Left ventricle myocardium inferior (tissue), 1 donor: ENCODE measurements around the gene NPM3. TPM values are rescaled to one million over a fixed set of nuclear protein-coding genes. Genes with fewer than 3 reads are reported as not detected.

Experiments
- DNase-seq: peaks from one replicate; pipeline ENCODE4 v3.0.0-alpha.2; 2020
- H3K27ac ChIP-seq: fragments of 200-600 bp; replicated peaks from 2 replicates; pipeline ENCODE4 v1.8.0; 2021
- H3K27me3 ChIP-seq: fragments of 200-600 bp; 2 replicates; pipeline ENCODE4 v1.8.0; 2021; ENCODE audit warnings: low read depth
- H3K36me3 ChIP-seq: fragments of 200-600 bp; 2 replicates; pipeline ENCODE4 v1.8.0; 2021
- H3K4me1 ChIP-seq: fragments of 200-600 bp; 2 replicates; pipeline ENCODE4 v1.8.0; 2021
- H3K4me3 ChIP-seq: fragments of 200-600 bp; 2 replicates; pipeline ENCODE4 v1.8.0; 2021; ENCODE audit warnings: mild to moderate bottlenecking, moderate library complexity
- H3K9me3 ChIP-seq: fragments of 200-600 bp; replicated peaks from 2 replicates; pipeline ENCODE4 v1.8.0; 2021
- intact Hi-C: fragments of 100-400 bp; cut with micrococcal nuclease; formaldehyde crosslinking; loops from one replicate; pipeline ENCODE4 v1.11.0; 2022
- total RNA-seq: library from RNA; stranded (reverse); fragmentation: NEBNext Ultra II Directional; extraction: Animal tissue kit (Norgen Biotek cat#: 25700); gene quantifications from one replicate; pipeline ENCODE4 v1.2.1, GENCODE V29; 2021
- TF ChIP-seq, protein P1 (sequence below): fragments of 200-600 bp; IDR thresholded peaks from 2 replicates; pipeline ENCODE4 v1.8.0; 2021; ENCODE audit warnings: antibody characterized with exemption, mild to moderate bottlenecking, borderline replicate concordance
- donor health status: DM: no; HTN: yes; CAD: no; lungs with severe emphysema.

The NPM3 gene
- total RNA-seq, 1 donor from 2014 or later, result 7.9 TPM

GRCh38 chr10:101761226-101761625 is 22.0 kb downstream of the NPM3 start:
- Histone ChIP-seq H3K27me3 (peaks cover 68% of the 10 kb centered on the region), H3K27ac (no peak overlapping the region), H3K9me3 (no peaks in the 10 kb centered on the region), H3K4me1 (no peaks in the 10 kb centered on the region), H3K4me3 (no peak overlapping the region), H3K36me3 (no peaks in the 10 kb centered on the region)
- TF ChIP-seq, protein P1, sequence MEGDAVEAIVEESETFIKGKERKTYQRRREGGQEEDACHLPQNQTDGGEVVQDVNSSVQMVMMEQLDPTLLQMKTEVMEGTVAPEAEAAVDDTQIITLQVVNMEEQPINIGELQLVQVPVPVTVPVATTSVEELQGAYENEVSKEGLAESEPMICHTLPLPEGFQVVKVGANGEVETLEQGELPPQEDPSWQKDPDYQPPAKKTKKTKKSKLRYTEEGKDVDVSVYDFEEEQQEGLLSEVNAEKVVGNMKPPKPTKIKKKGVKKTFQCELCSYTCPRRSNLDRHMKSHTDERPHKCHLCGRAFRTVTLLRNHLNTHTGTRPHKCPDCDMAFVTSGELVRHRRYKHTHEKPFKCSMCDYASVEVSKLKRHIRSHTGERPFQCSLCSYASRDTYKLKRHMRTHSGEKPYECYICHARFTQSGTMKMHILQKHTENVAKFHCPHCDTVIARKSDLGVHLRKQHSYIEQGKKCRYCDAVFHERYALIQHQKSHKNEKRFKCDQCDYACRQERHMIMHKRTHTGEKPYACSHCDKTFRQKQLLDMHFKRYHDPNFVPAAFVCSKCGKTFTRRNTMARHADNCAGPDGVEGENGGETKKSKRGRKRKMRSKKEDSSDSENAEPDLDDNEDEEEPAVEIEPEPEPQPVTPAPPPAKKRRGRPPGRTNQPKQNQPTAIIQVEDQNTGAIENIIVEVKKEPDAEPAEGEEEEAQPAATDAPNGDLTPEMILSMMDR, result no peak
- DNase-seq, result no peak
- intact Hi-C loops, result no loop called here

- TF ChIP-seq, protein P1, result no peak
- Histone ChIP-seq H3K4me3 (no peak overlapping the region), H3K27me3 (peaks cover 60% of the 10 kb centered on the region), H3K4me1 (no peaks in the 10 kb centered on the region), H3K9me3 (no peaks in the 10 kb centered on the region), H3K27ac (no peak overlapping the region), H3K36me3 (no peaks in the 10 kb centered on the region)
- DNase-seq, result no peak
- intact Hi-C loops, result no loop called here
Observed at GRCh38 chr10:101760510-101760909, 22.7 kb downstream of the NPM3 start.

DNA sequence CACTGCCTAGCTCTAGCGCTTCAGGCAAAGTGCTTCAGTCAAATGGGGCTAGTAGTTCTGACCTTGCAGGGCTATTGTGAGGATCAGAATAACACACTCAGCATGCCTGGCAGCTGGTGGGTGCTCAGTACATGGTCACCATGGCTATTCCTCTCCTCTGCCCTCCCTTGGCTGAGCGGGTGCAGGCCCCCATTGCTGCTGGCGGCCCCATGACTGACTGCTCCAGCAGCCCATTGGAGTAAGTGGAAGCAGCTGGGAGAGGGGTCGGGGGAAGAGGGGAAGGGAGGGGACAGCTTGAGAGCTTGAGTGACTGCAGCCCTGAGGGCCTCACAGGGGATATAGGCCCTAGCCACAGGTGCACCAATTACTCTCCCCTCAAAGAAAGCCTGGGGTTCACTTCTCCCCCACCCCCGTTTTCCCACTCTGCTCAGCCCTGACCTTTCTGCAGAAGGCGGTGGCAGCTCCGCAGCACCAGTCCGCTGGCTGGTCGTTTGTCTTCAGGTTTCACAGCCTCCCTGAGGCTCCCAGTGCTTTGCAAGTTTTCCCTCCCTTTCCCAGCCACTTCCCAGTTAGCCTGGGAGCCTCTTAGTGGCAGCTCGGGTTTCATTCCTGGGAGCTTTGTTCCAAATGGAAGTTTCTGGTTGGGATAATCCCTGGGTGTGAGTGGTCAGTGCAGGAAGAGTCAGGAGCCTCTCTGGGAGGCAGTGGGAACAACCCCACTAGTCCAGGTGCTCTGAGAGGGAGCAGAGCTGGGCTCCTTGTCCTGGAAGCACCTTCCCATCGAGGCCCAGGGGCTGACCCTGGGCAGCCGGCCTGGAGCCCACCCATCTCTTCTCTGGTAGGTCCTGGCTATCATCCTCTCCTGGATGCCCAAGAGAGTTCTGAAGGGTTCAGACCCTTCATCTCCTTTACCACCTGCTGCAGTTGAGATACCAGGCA is 23.7 kb downstream of the NPM3 start:
- no peaks in the 10 kb centered on the region for H3K9me3 ChIP-seq

DNA sequence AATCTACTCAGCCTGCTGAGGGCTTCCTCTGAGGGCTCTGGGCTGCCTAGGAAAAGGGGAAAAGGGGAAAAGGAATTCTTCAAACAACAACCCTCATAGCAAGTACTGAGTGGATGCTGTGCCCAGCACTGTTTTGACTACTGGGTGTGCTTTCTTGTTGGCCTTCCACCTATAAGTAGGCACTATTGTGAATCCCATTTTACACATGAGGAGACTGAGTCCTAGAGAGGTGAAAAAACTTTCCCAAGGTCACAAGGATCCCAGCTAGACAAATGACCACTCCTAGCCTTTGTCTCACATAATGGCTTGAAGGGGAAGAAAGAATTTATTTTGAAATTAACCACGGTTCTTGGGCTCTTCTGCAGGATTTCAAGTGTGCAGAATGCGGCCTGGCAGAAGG is 24.4 kb downstream of the NPM3 start:
- Histone ChIP-seq H3K36me3 (no peaks in the 10 kb centered on the region), H3K4me3 (no peak overlapping the region), H3K4me1 (no peaks in the 10 kb centered on the region), H3K27ac (no peak overlapping the region), H3K27me3 (peaks cover 60% of the 10 kb centered on the region), H3K9me3 (no peaks in the 10 kb centered on the region)
- DNase-seq, result no peak
- TF ChIP-seq, protein P1, result no peak
- intact Hi-C loops, result no loop called here

More for the DNA sequence above, 23.7 kb downstream of the NPM3 start:
- DNase-seq, result no peak
- TF ChIP-seq, protein P1, result no peak
- intact Hi-C loops, result no loop called here
- Histone ChIP-seq H3K4me1 (no peaks in the 10 kb centered on the region), H3K4me3 (no peak overlapping the region), H3K36me3 (no peaks in the 10 kb centered on the region), H3K27ac (no peak overlapping the region), H3K27me3 (peaks cover 59% of the 10 kb centered on the region)

GRCh38 chr10:101752241-101752640 is 31.0 kb downstream of the NPM3 start:
- H3K4me1 ChIP-seq, result no peaks in the 10 kb centered on the region

More at GRCh38 chr10:101752241-101752640, 31.0 kb downstream of the NPM3 start:
- DNase-seq, result no peak
- H3K4me3 ChIP-seq, result no peak overlapping the region
- TF ChIP-seq, protein P1, result no peak
- intact Hi-C loops, result no loop called here
- H3K27me3 ChIP-seq, result peaks cover 40% of the 10 kb centered on the region
- no peak overlapping the region for H3K27ac ChIP-seq
- H3K9me3 ChIP-seq, result no peaks in the 10 kb centered on the region
- H3K36me3 ChIP-seq, result no peaks in the 10 kb centered on the region
